Osteoblast (primary cell): ENCODE data around the gene SCTR. TPM values are rescaled to one million over a fixed set of nuclear protein-coding genes. Genes with fewer than 3 reads are reported as not detected.

Source experiments
- DNase-seq: peaks from one replicate; pipeline ENCODE4 v3.0.0; 2011; ENCODE audit warnings: low spot score, mixed read lengths; ENCODE audit not compliant: insufficient read length; ENCODE audit errors: missing footprints
- H2AFZ ChIP-seq: 2 replicates; pipeline ENCODE4 v1.6.0; 2011; ENCODE audit warnings: mild to moderate bottlenecking, low read length
- H3K27ac ChIP-seq: 2 replicates; pipeline ENCODE4 v1.5.1; 2011; ENCODE audit warnings: mild to moderate bottlenecking, low read depth, low read length, moderate library complexity
- H3K27me3 ChIP-seq: 2 replicates; pipeline ENCODE4 v1.6.0; 2012; ENCODE audit warnings: mild to moderate bottlenecking, control low read depth, inconsistent platforms, low read length, moderate library complexity; ENCODE audit not compliant: insufficient read depth
- H3K36me3 ChIP-seq: 2 replicates; pipeline ENCODE4 v1.5.1; 2011; ENCODE audit warnings: mild to moderate bottlenecking, low read length, control low read depth, moderate library complexity; ENCODE audit not compliant: insufficient read depth
- H3K4me1 ChIP-seq: 2 replicates; pipeline ENCODE4 v1.5.1; 2011; ENCODE audit warnings: mild to moderate bottlenecking, low read length, control low read depth, moderate library complexity; ENCODE audit not compliant: insufficient read depth
- H3K4me2 ChIP-seq: 2 replicates; pipeline ENCODE4 v1.6.0; 2011; ENCODE audit warnings: mild to moderate bottlenecking, low read length; ENCODE audit not compliant: insufficient read depth
- H3K4me3 ChIP-seq: fragments of 200-600 bp; sonication (generic); 3 replicates; pipeline ENCODE4 v1.5.1; 2012; ENCODE audit warnings: mild to moderate bottlenecking, low read length, inconsistent platforms; ENCODE audit not compliant: insufficient read depth
- H3K79me2 ChIP-seq: 2 replicates; pipeline ENCODE4 v1.6.0; 2012; ENCODE audit warnings: mild to moderate bottlenecking, low read length, control low read depth, inconsistent platforms; ENCODE audit not compliant: insufficient read depth
- H3K9me3 ChIP-seq: 2 replicates; pipeline ENCODE4 v1.5.1; 2011; ENCODE audit warnings: low read depth, low read length, control low read depth
- H4K20me1 ChIP-seq: 2 replicates; pipeline ENCODE4 v1.6.0; 2012; ENCODE audit warnings: mild to moderate bottlenecking, low read length, control low read depth; ENCODE audit not compliant: insufficient read depth
- total RNA-seq: library from RNA; depleted of rRNA; stranded (reverse); fragments of >200 nt; gene quantifications from 2 replicates; pipeline ENCODE4 v1.2.3, GENCODE V29; 2012
- TF ChIP-seq, protein P1 (sequence below): IDR thresholded peaks from 2 replicates; pipeline ENCODE4 v1.5.1; 2011; ENCODE audit warnings: mild to moderate bottlenecking, low read depth, low read length, moderate library complexity; ENCODE audit errors: extremely low read depth

Gene SCTR
- total RNA-seq, 1 donor = not detected

DNA sequence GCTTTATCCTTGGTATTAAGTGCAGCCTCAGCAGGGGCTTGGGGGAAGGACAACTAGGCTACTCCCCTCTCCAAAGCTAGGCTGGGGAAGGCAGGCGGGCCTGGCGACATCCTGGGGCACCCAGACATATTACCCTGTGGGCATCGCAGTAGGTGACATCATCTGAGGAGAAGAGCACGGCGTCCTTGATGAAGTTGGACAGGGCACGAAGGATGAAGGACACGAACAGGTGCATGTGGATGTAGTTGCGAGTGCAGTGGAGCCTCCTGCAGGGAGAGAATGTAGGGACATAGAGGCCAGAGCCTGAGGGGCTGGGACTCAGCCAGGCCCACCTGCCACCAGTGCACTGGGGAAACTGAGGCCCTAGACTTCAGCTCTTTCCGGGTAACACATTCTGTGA lies 60.3 kb downstream of the SCTR start:
- no peak for DNase-seq
- Histone ChIP-seq H3K4me1 (peaks cover 11% of the 10 kb centered on the region), H2AFZ (no peak overlapping the region), H3K27ac (no peak overlapping the region), H4K20me1 (no peaks in the 10 kb centered on the region), H3K36me3 (no peaks in the 10 kb centered on the region), H3K9me3 (no peaks in the 10 kb centered on the region), H3K4me2 (no peak overlapping the region), H3K27me3 (no peaks in the 10 kb centered on the region), H3K79me2 (no peaks in the 10 kb centered on the region), H3K4me3 (no peak overlapping the region)
- TF ChIP-seq, protein P1, sequence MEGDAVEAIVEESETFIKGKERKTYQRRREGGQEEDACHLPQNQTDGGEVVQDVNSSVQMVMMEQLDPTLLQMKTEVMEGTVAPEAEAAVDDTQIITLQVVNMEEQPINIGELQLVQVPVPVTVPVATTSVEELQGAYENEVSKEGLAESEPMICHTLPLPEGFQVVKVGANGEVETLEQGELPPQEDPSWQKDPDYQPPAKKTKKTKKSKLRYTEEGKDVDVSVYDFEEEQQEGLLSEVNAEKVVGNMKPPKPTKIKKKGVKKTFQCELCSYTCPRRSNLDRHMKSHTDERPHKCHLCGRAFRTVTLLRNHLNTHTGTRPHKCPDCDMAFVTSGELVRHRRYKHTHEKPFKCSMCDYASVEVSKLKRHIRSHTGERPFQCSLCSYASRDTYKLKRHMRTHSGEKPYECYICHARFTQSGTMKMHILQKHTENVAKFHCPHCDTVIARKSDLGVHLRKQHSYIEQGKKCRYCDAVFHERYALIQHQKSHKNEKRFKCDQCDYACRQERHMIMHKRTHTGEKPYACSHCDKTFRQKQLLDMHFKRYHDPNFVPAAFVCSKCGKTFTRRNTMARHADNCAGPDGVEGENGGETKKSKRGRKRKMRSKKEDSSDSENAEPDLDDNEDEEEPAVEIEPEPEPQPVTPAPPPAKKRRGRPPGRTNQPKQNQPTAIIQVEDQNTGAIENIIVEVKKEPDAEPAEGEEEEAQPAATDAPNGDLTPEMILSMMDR = no peak

DNA sequence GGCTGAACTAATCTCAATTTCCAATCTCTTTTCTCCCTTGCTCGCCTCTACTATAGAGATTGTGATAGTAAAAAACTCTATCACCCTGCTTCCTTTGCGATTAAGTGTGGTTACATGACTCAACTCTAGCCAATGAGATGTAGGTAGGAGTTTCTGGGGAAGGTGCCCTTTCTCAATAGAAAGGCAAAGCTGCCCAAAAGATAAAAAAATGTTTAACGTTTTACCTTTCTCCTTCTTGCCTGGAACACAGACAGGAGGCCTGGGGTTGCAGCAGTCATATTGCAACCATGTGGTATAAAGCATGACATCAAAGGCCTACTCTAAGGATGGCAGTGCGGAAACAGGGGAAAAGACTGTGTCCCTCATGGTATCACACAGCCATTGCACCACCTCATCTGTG lies 61.1 kb downstream of the SCTR start:
- H3K4me2 ChIP-seq = no peak overlapping the region
- peaks cover 11% of the 10 kb centered on the region for H3K4me1 ChIP-seq
- no peak overlapping the region for H3K4me3 ChIP-seq
- TF ChIP-seq, protein P1 = no peak
- no peaks in the 10 kb centered on the region for H3K27me3 ChIP-seq
- no peaks in the 10 kb centered on the region for H3K9me3 ChIP-seq
- no peaks in the 10 kb centered on the region for H4K20me1 ChIP-seq
- H2AFZ ChIP-seq = no peak overlapping the region
- no peaks in the 10 kb centered on the region for H3K36me3 ChIP-seq
- no peak overlapping the region for H3K27ac ChIP-seq
- DNase-seq = peak; percentile 54
- H3K79me2 ChIP-seq = no peaks in the 10 kb centered on the region

DNA sequence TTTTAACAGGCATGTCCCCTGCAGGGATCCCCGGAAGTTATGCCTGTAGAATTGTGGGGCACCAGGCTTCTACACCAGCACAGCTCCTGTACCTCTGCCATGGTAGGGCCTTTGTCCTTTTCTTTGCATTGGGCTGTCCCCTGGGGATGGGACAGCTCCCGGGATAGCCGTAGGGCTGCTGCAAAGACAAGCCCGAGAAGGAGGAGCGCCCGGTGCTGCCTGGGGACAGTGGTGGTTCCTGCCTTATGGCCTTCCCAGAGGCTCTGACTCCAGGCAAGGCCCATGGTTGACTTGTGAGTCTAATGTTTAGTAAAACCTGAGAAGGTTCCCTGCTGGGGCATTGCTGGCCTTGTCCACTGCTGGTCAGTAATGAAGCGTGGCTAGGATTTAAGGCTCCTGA lies 61.7 kb downstream of the SCTR start:
- no peak overlapping the region for H3K4me3 ChIP-seq
- TF ChIP-seq, protein P1 = no peak
- no peaks in the 10 kb centered on the region for H3K9me3 ChIP-seq
- H3K27me3 ChIP-seq = no peaks in the 10 kb centered on the region
- no peaks in the 10 kb centered on the region for H3K36me3 ChIP-seq
- no peaks in the 10 kb centered on the region for H3K79me2 ChIP-seq
- DNase-seq = no peak
- no peak overlapping the region for H3K27ac ChIP-seq
- H3K4me1 ChIP-seq = peaks cover 11% of the 10 kb centered on the region
- no peak overlapping the region for H3K4me2 ChIP-seq
- H4K20me1 ChIP-seq = no peaks in the 10 kb centered on the region
- no peak overlapping the region for H2AFZ ChIP-seq

DNA sequence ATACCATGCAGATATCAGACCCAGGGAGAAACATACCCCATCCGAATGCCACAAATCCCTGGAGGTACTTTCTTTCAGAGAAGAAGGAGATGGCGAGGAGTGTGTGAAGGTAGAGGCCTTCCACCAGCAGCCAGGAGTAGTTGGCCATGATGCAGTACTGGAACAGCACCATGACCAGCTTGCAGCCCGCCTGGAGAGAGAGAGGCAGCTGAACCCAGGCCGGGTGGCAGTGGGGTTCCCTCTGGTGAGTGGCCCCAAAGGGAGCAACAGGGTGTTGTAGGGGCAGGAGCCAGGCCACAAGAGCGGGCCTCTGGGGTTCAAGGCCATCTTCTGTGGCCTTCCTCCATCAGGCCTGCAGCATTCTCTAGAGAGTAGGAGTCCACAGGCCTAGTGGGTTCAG lies 62.5 kb downstream of the SCTR start:
- Histone ChIP-seq H4K20me1 (no peaks in the 10 kb centered on the region), H3K79me2 (no peaks in the 10 kb centered on the region), H3K9me3 (no peaks in the 10 kb centered on the region), H2AFZ (no peak overlapping the region), H3K27me3 (no peaks in the 10 kb centered on the region), H3K4me1 (peaks cover 11% of the 10 kb centered on the region), H3K4me3 (no peak overlapping the region), H3K27ac (no peak overlapping the region), H3K36me3 (no peaks in the 10 kb centered on the region), H3K4me2 (no peak overlapping the region)
- TF ChIP-seq, protein P1 = no peak
- DNase-seq = peak; percentile 15
